ENCODE measurements around the gene KRT222.

Gene KRT222

DNA sequence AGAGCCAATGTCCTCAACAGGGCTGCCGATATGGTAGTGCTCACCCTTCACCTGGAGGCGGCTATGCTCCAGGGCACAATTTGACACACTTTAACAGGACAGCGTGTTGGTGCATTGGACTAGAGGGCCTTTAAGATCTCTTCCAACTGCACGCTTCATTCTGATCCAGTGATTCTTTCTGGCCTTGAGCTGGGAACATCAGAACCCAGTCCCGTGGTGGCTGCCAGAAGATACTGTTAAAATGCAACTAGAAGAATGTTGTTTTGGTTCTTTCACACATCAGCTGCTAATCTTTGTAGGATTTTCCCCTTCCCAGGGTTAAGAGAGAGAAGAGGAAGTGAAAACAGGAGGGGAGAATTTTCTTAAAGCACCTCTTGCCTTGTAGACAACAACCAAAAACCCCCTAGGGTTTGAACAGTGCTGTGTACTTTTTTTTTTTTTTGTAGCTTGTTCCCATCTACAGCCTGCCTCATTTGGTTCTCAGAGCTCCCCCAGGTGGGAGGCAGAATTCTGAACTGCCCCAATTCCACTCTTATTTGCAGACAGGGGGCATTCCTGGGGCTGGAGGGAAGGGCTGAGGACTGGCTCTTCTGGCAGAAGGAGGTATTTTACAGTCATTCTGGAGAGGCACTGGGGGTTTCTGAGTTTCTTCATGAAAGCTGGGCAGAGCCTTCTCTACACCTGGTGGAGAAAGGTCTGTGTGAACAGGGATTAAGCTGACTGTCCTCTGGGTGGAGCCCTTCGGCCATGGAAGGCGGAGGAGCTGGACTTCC lies 49.7 kb downstream of the KRT222 start:
- DNase-seq (ENCODE audit: low read depth in 2 of 2): no peak

DNA sequence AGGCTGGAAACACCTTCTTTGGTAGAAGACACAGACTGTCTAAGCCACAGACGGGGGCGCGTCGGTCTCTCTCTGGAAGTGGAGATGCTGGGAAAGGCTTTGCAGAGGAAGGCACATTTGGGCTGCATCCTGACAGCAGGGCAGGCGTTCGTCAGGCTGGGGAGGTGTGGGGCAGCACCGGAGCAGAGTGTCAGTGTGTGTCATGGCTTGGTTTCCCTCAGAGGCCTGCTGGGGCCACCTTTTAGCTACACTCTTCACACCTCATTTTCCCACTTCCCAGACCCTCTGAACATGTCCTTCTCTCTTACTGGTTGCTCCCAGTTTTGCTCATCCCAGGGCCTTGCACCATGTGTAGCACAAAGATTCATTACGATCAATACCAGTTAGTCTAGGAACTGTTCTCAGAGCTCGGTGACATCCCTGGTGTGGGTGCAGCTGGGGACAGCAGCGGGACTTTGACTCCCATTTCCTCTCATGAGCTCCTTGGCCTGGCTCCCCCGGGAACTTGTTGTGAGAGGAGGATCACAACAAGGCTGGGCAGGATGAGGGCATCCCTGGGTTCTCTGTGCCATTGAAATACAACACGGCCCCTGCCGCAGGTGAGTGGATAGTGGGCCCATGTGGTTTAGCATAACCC lies 50.4 kb downstream of the KRT222 start:
- DNase-seq (ENCODE audit: low read depth in 2 of 2): no peak

GRCh38 chr17:40613467-40614154 lies 51.4 kb downstream of the KRT222 start:
- DNase-seq (ENCODE audit: low read depth in 2 of 2): no peak

DNA sequence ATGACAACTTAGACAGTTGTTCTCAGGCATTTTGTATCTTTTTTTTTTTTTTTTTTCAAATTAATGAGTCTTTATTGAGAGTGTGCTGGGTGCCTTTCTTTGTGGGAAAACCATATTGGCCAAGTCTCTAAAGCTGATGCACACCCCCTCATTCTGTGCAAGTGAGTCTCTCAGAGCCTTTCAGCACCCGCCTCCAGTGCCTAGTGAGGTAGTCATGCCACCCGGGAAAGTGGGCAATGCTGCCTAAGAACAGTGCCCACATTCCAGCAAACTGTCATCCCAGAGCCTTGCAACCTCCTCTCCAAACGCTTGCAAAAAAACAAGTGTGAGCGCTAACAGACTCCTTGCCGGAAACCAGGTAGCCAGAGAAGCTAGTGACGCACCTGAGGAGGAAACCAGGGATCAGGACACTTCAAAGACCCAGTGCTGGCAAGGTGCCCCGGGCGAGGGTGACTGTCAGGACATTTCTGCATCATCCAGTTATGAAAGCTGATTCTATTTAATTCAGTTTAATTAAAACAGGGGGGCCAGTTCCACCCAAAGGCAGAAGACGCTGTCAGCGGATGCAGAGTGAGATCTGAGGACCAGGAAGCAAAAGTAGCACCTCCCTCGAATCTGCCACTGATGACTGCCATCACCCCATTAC lies 52.3 kb downstream of the KRT222 start:
- DNase-seq (ENCODE audit: low read depth in 2 of 2): peak in 1 of 2 experiments; percentile 53

DNA sequence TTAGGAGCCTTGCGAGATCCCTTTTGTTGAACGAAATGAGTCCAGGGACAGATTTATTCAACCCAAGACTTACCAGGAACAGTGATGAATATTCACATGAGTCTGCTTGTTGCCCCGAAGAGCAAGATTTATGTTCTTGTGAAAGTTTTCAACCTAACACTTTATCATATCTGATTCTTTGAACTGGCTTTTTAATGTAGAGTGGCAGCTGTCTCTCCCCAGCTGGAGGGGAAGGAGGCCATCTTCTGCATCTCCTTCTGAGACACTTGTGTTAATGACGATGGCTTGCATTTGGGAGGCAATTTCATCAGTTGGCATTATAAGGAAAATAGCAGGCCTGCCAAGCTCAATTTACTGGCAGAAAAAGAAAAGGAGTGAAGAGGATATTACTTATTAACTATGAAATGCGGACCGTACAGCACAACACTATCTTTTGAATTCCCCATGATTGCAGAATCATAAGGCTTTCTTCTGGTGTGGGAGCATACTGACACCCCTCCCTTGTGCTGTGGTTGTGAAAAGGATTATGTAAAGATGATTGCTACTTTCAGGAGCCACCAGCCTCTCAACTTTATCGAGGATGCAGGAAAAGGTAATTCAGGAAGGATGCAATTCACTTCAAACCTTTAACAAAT lies 53.0 kb downstream of the KRT222 start:
- no peak for DNase-seq (ENCODE audit: low read depth in 2 of 2)

- DNase-seq (ENCODE audit: low read depth in 2 of 2): no peak
Measured at GRCh38 chr17:40610359-40610758, 54.6 kb downstream of the KRT222 start.

GRCh38 chr17:40608061-40608581 lies 56.9 kb downstream of the KRT222 start:
- DNase-seq (ENCODE audit: low read depth in 2 of 2): no peak

- no peak for DNase-seq (ENCODE audit: low read depth in 2 of 2)
Measured at GRCh38 chr17:40607641-40608040, 57.3 kb downstream of the KRT222 start.

DNA sequence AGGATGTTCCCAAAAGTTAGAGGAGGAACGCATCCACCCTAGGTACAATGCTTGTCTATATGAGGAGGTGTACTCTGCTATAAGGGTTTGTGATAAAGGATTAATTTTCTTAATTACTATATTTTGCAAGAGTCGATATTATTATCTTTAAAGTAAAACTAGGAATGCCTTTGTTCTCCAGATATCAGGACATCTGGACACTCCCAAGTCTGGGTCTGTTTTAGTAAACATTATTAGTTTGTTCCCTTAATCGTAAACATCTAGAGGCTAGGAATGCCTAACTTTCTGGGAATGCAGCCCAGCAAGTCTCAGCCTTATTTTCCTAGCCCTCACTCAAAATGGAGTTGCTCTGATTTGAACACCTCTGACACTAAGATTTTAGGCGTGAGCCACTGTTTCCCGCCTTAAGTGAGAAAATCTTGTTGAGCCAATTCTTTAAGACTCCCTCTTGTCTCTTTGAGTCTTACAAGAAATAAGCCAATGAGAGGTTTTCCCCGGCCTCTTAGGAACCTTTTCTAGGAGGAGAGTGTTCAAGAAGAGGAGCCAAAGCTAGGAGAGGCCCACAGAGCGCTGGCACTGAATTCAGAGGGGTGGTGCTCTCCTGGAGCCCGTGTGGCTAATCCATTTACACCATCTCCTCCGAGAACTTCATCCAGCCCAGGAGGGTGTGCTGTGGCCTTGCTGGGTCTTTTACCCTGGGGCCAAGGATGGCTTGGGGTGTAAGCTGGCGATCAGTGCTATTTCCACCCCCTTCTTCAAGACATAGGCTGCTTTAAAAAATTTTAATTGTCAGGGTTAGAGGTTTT lies 58.2 kb downstream of the KRT222 start:
- DNase-seq (ENCODE audit: low read depth in 2 of 2): no peak

DNA sequence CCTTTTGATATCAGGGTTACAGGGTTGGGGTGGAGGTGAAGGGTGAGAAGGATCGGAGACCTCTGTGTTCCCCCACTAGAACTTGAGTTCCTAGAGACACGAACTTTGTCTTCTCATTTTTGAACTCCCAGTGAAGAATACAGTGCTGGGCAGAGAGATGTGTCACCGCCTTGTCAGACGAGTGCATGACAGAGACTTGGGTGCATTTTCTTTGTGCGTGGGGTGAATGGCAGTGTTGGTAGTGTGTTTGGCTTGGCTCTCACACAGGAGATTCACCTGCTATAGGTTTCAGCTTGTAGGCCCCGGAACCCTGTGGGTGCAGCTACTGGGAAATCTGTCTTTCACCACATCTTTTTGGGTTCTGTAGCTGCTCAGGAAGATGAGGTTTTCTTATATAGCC lies 59.7 kb downstream of the KRT222 start:
- DNase-seq (ENCODE audit: low read depth in 2 of 2): peak; percentile 55 to 56
